ENCODE measurements around the gene SKOR1. TPM values are rescaled to one million over a fixed set of nuclear protein-coding genes. Genes with fewer than 3 reads are reported as not detected.

SKOR1 gene
- total and polyA plus RNA-seq, 4 experiments from 2014 or later: 0.09 to 0.38 (median 0.30) TPM; not detected in 1

- CTCF ChIA-PET (ENCODE audit: partially characterized antibody): interaction anchor here (1.2 kb wide), 1 partner anchor 11 kb away, joined by 3 read pairs; no protein-coding TSS in a partner anchor
- POLR2A ChIA-PET (ENCODE audit: partially characterized antibody): no interaction called here
Measured at GRCh38 chr15:67805008-67805665, 20.2 kb upstream of the SKOR1 start.

GRCh38 chr15:67805666-67806516 lies 19.4 kb upstream of the SKOR1 start:
- Histone ChIP-seq H3K4me1 (ENCODE audit: insufficient read depth, low read length) (no peaks in the 10 kb centered on the region), H3K27me3 (ENCODE audit: insufficient read depth, low read length) (no peaks in the 10 kb centered on the region), H3K4me3 (ENCODE audit: low read length in 2 of 2) (no peak overlapping the region), H3K36me3 (ENCODE audit: insufficient read depth, low read length) (no peaks in the 10 kb centered on the region), H3K9me3 (ENCODE audit: control insufficient read depth in 1 of 2, low read length in 2 of 2) (no peaks in the 10 kb centered on the region), H3K27ac (ENCODE audit: low read depth, low read length) (no peak overlapping the region)
- intact Hi-C loops (cut with micrococcal nuclease): no loop called here
- H3K4me3 Mint-ChIP-seq: no peak overlapping the region
- CTCF ChIA-PET (ENCODE audit: partially characterized antibody): interaction anchor here (1.2 kb wide), 1 partner anchor 10 kb away, joined by 3 read pairs; no protein-coding TSS in a partner anchor
- H3K9me3 Mint-ChIP-seq: peaks cover 0 to 2% (median 0%) of the 10 kb centered on the region in 8 donors
- H3K27ac Mint-ChIP-seq: no peak overlapping the region
- no peaks in the 10 kb centered on the region for H3K4me1 Mint-ChIP-seq
- peaks cover 12 to 22% of the 10 kb centered on the region in 2 donors for H3K36me3 Mint-ChIP-seq
- H3K27me3 Mint-ChIP-seq: no peaks in the 10 kb centered on the region
- DNase-seq: peak in 1 of 5 donors; percentile 18
- POLR2A ChIA-PET (ENCODE audit: partially characterized antibody): no interaction called here

More at GRCh38 chr15:67805008-67805665, 20.2 kb upstream of the SKOR1 start:
- H3K36me3 Mint-ChIP-seq: peaks cover 12 to 27% of the 10 kb centered on the region in 2 donors
- H3K4me3 Mint-ChIP-seq: peak overlapping the region in 1 of 8 donors; percentile 41
- H3K27ac Mint-ChIP-seq: no peak overlapping the region
- no peaks in the 10 kb centered on the region for H3K27me3 Mint-ChIP-seq
- H3K4me1 Mint-ChIP-seq: no peaks in the 10 kb centered on the region
- peaks cover 0 to 2% (median 0%) of the 10 kb centered on the region in 8 donors for H3K9me3 Mint-ChIP-seq
- DNase-seq: peak in 1 of 5 donors; percentile 22
- Histone ChIP-seq H3K27ac (ENCODE audit: low read depth, low read length) (no peak overlapping the region), H3K27me3 (ENCODE audit: insufficient read depth, low read length) (no peaks in the 10 kb centered on the region), H3K36me3 (ENCODE audit: insufficient read depth, low read length) (no peaks in the 10 kb centered on the region), H3K9me3 (ENCODE audit: control insufficient read depth in 1 of 2, low read length in 2 of 2) (no peaks in the 10 kb centered on the region), H3K4me1 (ENCODE audit: insufficient read depth, low read length) (no peaks in the 10 kb centered on the region), H3K4me3 (ENCODE audit: low read length in 2 of 2) (no peak overlapping the region)
- intact Hi-C loops (cut with micrococcal nuclease): no loop called here

- H3K27me3 Mint-ChIP-seq: no peaks in the 10 kb centered on the region
- Histone ChIP-seq H3K27me3 (ENCODE audit: insufficient read depth, low read length) (no peaks in the 10 kb centered on the region), H3K4me3 (ENCODE audit: low read length in 2 of 2) (no peak overlapping the region), H3K27ac (ENCODE audit: low read depth, low read length) (no peak overlapping the region), H3K4me1 (ENCODE audit: insufficient read depth, low read length) (no peaks in the 10 kb centered on the region), H3K9me3 (ENCODE audit: control insufficient read depth in 1 of 2, low read length in 2 of 2) (no peaks in the 10 kb centered on the region), H3K36me3 (ENCODE audit: insufficient read depth, low read length) (no peaks in the 10 kb centered on the region)
- ChIA-PET CTCF (ENCODE audit: partially characterized antibody) (interaction anchor here (1.2 kb wide), 1 partner anchor 9 kb away, joined by 3 read pairs; no protein-coding TSS in a partner anchor), POLR2A (ENCODE audit: partially characterized antibody) (no interaction called here)
- H3K4me1 Mint-ChIP-seq: no peaks in the 10 kb centered on the region
- no peak overlapping the region for H3K4me3 Mint-ChIP-seq
- peaks cover 0 to 2% (median 0%) of the 10 kb centered on the region in 8 donors for H3K9me3 Mint-ChIP-seq
- intact Hi-C loops (cut with micrococcal nuclease): no loop called here
- H3K36me3 Mint-ChIP-seq: peaks cover 11 to 21% of the 10 kb centered on the region in 2 donors
- no peak for DNase-seq
- H3K27ac Mint-ChIP-seq: no peak overlapping the region
Measured at GRCh38 chr15:67806536-67806935, 18.8 kb upstream of the SKOR1 start.

GRCh38 chr15:67807141-67807540 lies 18.2 kb upstream of the SKOR1 start:
- no peak for DNase-seq
- H3K4me1 ChIP-seq (ENCODE audit: insufficient read depth, low read length): no peaks in the 10 kb centered on the region
- H3K4me3 ChIP-seq (ENCODE audit: low read length in 2 of 2): no peak overlapping the region
- peaks cover 0 to 2% (median 0%) of the 10 kb centered on the region in 8 donors for H3K9me3 Mint-ChIP-seq
- ChIA-PET CTCF (ENCODE audit: partially characterized antibody) (no interaction called here), POLR2A (ENCODE audit: partially characterized antibody) (no interaction called here)
- H3K27ac ChIP-seq (ENCODE audit: low read depth, low read length): no peak overlapping the region
- H3K4me1 Mint-ChIP-seq: no peaks in the 10 kb centered on the region
- intact Hi-C loops (cut with micrococcal nuclease): no loop called here
- peaks cover 10 to 18% of the 10 kb centered on the region in 2 donors for H3K36me3 Mint-ChIP-seq
- H3K27me3 Mint-ChIP-seq: no peaks in the 10 kb centered on the region
- H3K36me3 ChIP-seq (ENCODE audit: insufficient read depth, low read length): no peaks in the 10 kb centered on the region
- H3K4me3 Mint-ChIP-seq: no peak overlapping the region
- H3K27ac Mint-ChIP-seq: no peak overlapping the region
- H3K27me3 ChIP-seq (ENCODE audit: insufficient read depth, low read length): no peaks in the 10 kb centered on the region
- H3K9me3 ChIP-seq (ENCODE audit: control insufficient read depth in 1 of 2, low read length in 2 of 2): no peaks in the 10 kb centered on the region

- peaks cover 6 to 14% of the 10 kb centered on the region in 2 donors for H3K36me3 Mint-ChIP-seq
- H3K27ac Mint-ChIP-seq: peak overlapping the region in 2 of 7 donors; percentile 7 to 42
Measured at GRCh38 chr15:67807836-67808235, 17.5 kb upstream of the SKOR1 start.

GRCh38 chr15:67808821-67809220 lies 16.5 kb upstream of the SKOR1 start:
- intact Hi-C loops (cut with micrococcal nuclease): no loop called here
- Mint-ChIP-seq H3K4me1 (no peaks in the 10 kb centered on the region), H3K27me3 (no peaks in the 10 kb centered on the region), H3K9me3 (peaks cover 0 to 2% (median 0%) of the 10 kb centered on the region in 8 donors), H3K36me3 (peaks cover 6 to 14% of the 10 kb centered on the region in 2 donors), H3K27ac (no peak overlapping the region), H3K4me3 (no peak overlapping the region)
- Histone ChIP-seq H3K27me3 (ENCODE audit: insufficient read depth, low read length) (no peaks in the 10 kb centered on the region), H3K9me3 (ENCODE audit: control insufficient read depth in 1 of 2, low read length in 2 of 2) (no peaks in the 10 kb centered on the region), H3K4me3 (ENCODE audit: low read length in 2 of 2) (no peak overlapping the region), H3K36me3 (ENCODE audit: insufficient read depth, low read length) (no peaks in the 10 kb centered on the region), H3K4me1 (ENCODE audit: insufficient read depth, low read length) (no peaks in the 10 kb centered on the region), H3K27ac (ENCODE audit: low read depth, low read length) (no peak overlapping the region)
- ChIA-PET CTCF (ENCODE audit: partially characterized antibody) (interaction anchor here (1.3 kb wide), 1 partner anchor 27 kb away, joined by 3 read pairs; no protein-coding TSS in a partner anchor), POLR2A (ENCODE audit: partially characterized antibody) (no interaction called here)
- DNase-seq: peak in 1 of 5 donors; percentile 3

More at GRCh38 chr15:67807836-67808235, 17.5 kb upstream of the SKOR1 start:
- CTCF ChIA-PET (ENCODE audit: partially characterized antibody): interaction anchor here (0.5 to 1.3 kb wide), 2 partner anchors 28 to 171 kb away, joined by 3 read pairs; no protein-coding TSS in a partner anchor
- H3K4me1 ChIP-seq (ENCODE audit: insufficient read depth, low read length): no peaks in the 10 kb centered on the region
- H3K36me3 ChIP-seq (ENCODE audit: insufficient read depth, low read length): no peaks in the 10 kb centered on the region
- no peak overlapping the region for H3K4me3 ChIP-seq (ENCODE audit: low read length in 2 of 2)
- POLR2A ChIA-PET (ENCODE audit: partially characterized antibody): no interaction called here
- no peak overlapping the region for H3K27ac ChIP-seq (ENCODE audit: low read depth, low read length)
- Mint-ChIP-seq H3K27me3 (no peaks in the 10 kb centered on the region), H3K9me3 (peaks cover 0 to 2% (median 0%) of the 10 kb centered on the region in 8 donors), H3K4me1 (no peaks in the 10 kb centered on the region), H3K4me3 (no peak overlapping the region)
- peak in 1 of 5 donors; percentile 8 for DNase-seq
- H3K27me3 ChIP-seq (ENCODE audit: insufficient read depth, low read length): no peaks in the 10 kb centered on the region
- intact Hi-C loops (cut with micrococcal nuclease): no loop called here
- H3K9me3 ChIP-seq (ENCODE audit: control insufficient read depth in 1 of 2, low read length in 2 of 2): no peaks in the 10 kb centered on the region

- no peak overlapping the region for H3K4me3 ChIP-seq (ENCODE audit: low read length in 2 of 2)
- POLR2A ChIA-PET (ENCODE audit: partially characterized antibody): no interaction called here
- H3K36me3 Mint-ChIP-seq: peaks cover 6 to 11% of the 10 kb centered on the region in 2 donors
- no peaks in the 10 kb centered on the region for H3K9me3 ChIP-seq (ENCODE audit: control insufficient read depth in 1 of 2, low read length in 2 of 2)
- H3K9me3 Mint-ChIP-seq: peaks cover 0 to 2% (median 0%) of the 10 kb centered on the region in 8 donors
- H3K4me3 Mint-ChIP-seq: no peak overlapping the region
- peak in 1 of 5 donors; percentile 2 for DNase-seq
- H3K27me3 Mint-ChIP-seq: no peaks in the 10 kb centered on the region
- H3K27ac Mint-ChIP-seq: no peak overlapping the region
- intact Hi-C loops (cut with micrococcal nuclease): no loop called here
- H3K27ac ChIP-seq (ENCODE audit: low read depth, low read length): no peak overlapping the region
- H3K4me1 ChIP-seq (ENCODE audit: insufficient read depth, low read length): no peaks in the 10 kb centered on the region
- H3K27me3 ChIP-seq (ENCODE audit: insufficient read depth, low read length): no peaks in the 10 kb centered on the region
- H3K4me1 Mint-ChIP-seq: no peaks in the 10 kb centered on the region
- H3K36me3 ChIP-seq (ENCODE audit: insufficient read depth, low read length): no peaks in the 10 kb centered on the region
- CTCF ChIA-PET (ENCODE audit: partially characterized antibody): no interaction called here
Measured at GRCh38 chr15:67809441-67809840, 15.9 kb upstream of the SKOR1 start.

Data from CD4-positive, alpha-beta memory T cell (primary cell).